ENCODE data around the gene HTR3D.

DNA sequence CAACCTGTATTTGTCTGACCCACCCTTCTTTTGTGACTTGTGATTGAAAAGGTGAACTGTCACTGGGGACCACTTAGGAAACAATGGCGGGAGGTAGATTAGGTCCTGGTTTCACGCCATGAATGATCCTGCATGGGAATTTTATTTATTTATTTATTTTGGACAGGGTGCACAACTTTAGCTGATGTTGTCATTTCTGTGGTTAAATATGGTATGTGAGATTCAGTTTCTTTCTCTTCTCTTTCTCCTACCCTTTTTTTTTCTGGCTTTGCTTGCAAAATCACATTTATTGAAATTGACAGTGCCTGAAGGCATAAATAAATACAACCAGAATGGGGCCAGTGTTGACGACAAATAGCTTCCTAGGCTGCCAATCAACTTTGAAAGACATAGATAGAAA is 47.3 kb downstream of the HTR3D start:
- TF ChIP-seq POLR2A (IDR thresholded peaks at IDR 0.05), result no peak
- TF ChIP-seq, protein P1, sequence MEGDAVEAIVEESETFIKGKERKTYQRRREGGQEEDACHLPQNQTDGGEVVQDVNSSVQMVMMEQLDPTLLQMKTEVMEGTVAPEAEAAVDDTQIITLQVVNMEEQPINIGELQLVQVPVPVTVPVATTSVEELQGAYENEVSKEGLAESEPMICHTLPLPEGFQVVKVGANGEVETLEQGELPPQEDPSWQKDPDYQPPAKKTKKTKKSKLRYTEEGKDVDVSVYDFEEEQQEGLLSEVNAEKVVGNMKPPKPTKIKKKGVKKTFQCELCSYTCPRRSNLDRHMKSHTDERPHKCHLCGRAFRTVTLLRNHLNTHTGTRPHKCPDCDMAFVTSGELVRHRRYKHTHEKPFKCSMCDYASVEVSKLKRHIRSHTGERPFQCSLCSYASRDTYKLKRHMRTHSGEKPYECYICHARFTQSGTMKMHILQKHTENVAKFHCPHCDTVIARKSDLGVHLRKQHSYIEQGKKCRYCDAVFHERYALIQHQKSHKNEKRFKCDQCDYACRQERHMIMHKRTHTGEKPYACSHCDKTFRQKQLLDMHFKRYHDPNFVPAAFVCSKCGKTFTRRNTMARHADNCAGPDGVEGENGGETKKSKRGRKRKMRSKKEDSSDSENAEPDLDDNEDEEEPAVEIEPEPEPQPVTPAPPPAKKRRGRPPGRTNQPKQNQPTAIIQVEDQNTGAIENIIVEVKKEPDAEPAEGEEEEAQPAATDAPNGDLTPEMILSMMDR (IDR thresholded peaks at IDR 0.05), result no peak
- TF ChIP-seq POLR2AphosphoS5 (IDR thresholded peaks at IDR 0.05), result no peak
- TF ChIP-seq EP300 (IDR thresholded peaks at IDR 0.05; ENCODE audit: low read depth), result no peak

Measured in transverse colon (tissue), 4 donors.